22Rv1 (cell line): ENCODE measurements around the gene UBE3B.

Experiments
- ZFX ChIP-seq: fragments of 450-650 bp; IDR thresholded peaks from 2 replicates; pipeline ENCODE4 v1.6.1; 2017; ENCODE audit warnings: antibody characterized with exemption, borderline replicate concordance
- TF ChIP-seq, protein P1 (sequence below): fragments of 450-650 bp; IDR thresholded peaks from 2 replicates; pipeline ENCODE4 v1.5.1; 2017; ENCODE audit warnings: mild to moderate bottlenecking

- TF ChIP-seq, protein P1, sequence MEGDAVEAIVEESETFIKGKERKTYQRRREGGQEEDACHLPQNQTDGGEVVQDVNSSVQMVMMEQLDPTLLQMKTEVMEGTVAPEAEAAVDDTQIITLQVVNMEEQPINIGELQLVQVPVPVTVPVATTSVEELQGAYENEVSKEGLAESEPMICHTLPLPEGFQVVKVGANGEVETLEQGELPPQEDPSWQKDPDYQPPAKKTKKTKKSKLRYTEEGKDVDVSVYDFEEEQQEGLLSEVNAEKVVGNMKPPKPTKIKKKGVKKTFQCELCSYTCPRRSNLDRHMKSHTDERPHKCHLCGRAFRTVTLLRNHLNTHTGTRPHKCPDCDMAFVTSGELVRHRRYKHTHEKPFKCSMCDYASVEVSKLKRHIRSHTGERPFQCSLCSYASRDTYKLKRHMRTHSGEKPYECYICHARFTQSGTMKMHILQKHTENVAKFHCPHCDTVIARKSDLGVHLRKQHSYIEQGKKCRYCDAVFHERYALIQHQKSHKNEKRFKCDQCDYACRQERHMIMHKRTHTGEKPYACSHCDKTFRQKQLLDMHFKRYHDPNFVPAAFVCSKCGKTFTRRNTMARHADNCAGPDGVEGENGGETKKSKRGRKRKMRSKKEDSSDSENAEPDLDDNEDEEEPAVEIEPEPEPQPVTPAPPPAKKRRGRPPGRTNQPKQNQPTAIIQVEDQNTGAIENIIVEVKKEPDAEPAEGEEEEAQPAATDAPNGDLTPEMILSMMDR: no peak
- TF ChIP-seq ZFX: no peak
Observed at GRCh38 chr12:109476807-109477184, 638 bp upstream of the UBE3B start.
